ENCODE results near the gene HACD4. TPM values are rescaled to one million over a fixed set of nuclear protein-coding genes. Genes with fewer than 3 reads are reported as not detected.

The HACD4 gene
- total RNA-seq, 1 experiment from 2014 or later: 0.63 TPM

DNA sequence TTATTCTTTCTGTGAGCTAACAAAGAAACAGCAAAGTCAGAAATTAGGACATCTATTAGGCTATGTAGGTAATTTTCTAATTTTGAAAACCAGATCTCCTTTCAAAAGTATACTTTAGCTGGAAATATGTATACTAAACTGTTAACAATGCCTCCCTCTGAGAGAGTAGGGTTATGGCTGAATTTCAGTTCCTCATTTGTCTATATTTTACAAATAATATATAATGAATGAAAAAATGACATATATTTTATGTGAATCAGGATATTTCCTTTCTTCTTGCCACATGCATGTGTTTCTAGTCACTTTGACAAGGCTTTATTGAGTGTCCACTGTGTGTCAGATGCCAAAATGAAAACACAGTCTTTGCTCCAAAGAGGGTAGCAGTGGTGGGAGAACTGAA, 15.4 kb downstream of the HACD4 start:
- no peak overlapping the region for H4K8ac ChIP-seq (replicated peaks; ENCODE audit: insufficient read length, low read depth, low read length)
- H2BK12ac ChIP-seq (ENCODE audit: insufficient read length, low read depth, low read length): no peak overlapping the region
- no peak overlapping the region for H3K4me2 ChIP-seq (ENCODE audit: insufficient read depth, insufficient read length, low read length)
- H3K4me1 ChIP-seq (ENCODE audit: insufficient read depth, low read length): peaks cover 3% of the 10 kb centered on the region; the same call in 1 of the 2 replicates
- no peak overlapping the region for H4K5ac ChIP-seq (ENCODE audit: insufficient read length, low read depth, low read length)
- no peaks in the 10 kb centered on the region for H3K27me3 Mint-ChIP-seq (ENCODE audit: low read depth)
- peak overlapping the region; percentile 49 for H2BK5ac ChIP-seq (ENCODE audit: insufficient read length, low read length)
- no peaks in the 10 kb centered on the region for H3K9me3 ChIP-seq (ENCODE audit: control insufficient read depth, low read depth, low read length)
- TF ChIP-seq, protein P1, sequence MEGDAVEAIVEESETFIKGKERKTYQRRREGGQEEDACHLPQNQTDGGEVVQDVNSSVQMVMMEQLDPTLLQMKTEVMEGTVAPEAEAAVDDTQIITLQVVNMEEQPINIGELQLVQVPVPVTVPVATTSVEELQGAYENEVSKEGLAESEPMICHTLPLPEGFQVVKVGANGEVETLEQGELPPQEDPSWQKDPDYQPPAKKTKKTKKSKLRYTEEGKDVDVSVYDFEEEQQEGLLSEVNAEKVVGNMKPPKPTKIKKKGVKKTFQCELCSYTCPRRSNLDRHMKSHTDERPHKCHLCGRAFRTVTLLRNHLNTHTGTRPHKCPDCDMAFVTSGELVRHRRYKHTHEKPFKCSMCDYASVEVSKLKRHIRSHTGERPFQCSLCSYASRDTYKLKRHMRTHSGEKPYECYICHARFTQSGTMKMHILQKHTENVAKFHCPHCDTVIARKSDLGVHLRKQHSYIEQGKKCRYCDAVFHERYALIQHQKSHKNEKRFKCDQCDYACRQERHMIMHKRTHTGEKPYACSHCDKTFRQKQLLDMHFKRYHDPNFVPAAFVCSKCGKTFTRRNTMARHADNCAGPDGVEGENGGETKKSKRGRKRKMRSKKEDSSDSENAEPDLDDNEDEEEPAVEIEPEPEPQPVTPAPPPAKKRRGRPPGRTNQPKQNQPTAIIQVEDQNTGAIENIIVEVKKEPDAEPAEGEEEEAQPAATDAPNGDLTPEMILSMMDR (conservative IDR thresholded peaks at IDR 0.05): no peak
- no peaks in the 10 kb centered on the region for H4K20me1 ChIP-seq (ENCODE audit: control insufficient read depth, insufficient read depth, insufficient read length)
- no peak overlapping the region for H3K18ac ChIP-seq (ENCODE audit: insufficient read length, low read depth, low read length)
- H3K9ac ChIP-seq (ENCODE audit: extremely low read depth, insufficient read length, low read length): no peak overlapping the region
- H3K56ac ChIP-seq (ENCODE audit: insufficient read length, low read depth, low read length): no peak overlapping the region
- no peak overlapping the region for H2BK20ac ChIP-seq (ENCODE audit: low read depth, low read length, poor library complexity, severe bottlenecking)
- H3K27ac Mint-ChIP-seq: no peak overlapping the region
- no peaks in the 10 kb centered on the region for H3K79me1 ChIP-seq (ENCODE audit: insufficient read depth, low read depth, low read length, poor library complexity, severe bottlenecking)
- H3K27me3 ChIP-seq (ENCODE audit: insufficient read depth, low read length): no peaks in the 10 kb centered on the region
- H4K91ac ChIP-seq (ENCODE audit: insufficient read length, low read depth, low read length): no peak overlapping the region
- no peaks in the 10 kb centered on the region for H3K23me2 ChIP-seq (ENCODE audit: insufficient read length, low read depth, low read length, poor library complexity, severe bottlenecking)
- no peak for DNase-seq
- no peak overlapping the region for H3K4ac ChIP-seq (ENCODE audit: low read depth, low read length)
- H3K27ac ChIP-seq (ENCODE audit: insufficient read length, low read depth, low read length): no peak overlapping the region
- no peaks in the 10 kb centered on the region for H3K79me2 ChIP-seq (ENCODE audit: insufficient read depth, low read length)
- no peak overlapping the region for H3K23ac ChIP-seq (ENCODE audit: insufficient read length, low read depth, low read length)
- H2AFZ ChIP-seq (ENCODE audit: low read length): no peak overlapping the region
- H3T11ph ChIP-seq (ENCODE audit: low read length): no peak overlapping the region
- no peak overlapping the region for H3K4me3 Mint-ChIP-seq
- H2AK5ac ChIP-seq (ENCODE audit: insufficient read length, low read length): no peak overlapping the region
- no peak overlapping the region for H2BK120ac ChIP-seq (ENCODE audit: low read depth, low read length, poor library complexity, severe bottlenecking)
- 0 out of 7 replicates have a peak, but pooled peaks cover 0 to under 1% (median 0%) of the 10 kb centered on the region in 3 experiments for H3K36me3 Mint-ChIP-seq (ENCODE audit: insufficient read depth in 1 of 3, low read depth in 3 of 3)
- no peak overlapping the region for H2BK15ac ChIP-seq (ENCODE audit: low read depth, low read length)
- H3K14ac ChIP-seq (ENCODE audit: insufficient read depth, low read length): no peak overlapping the region
- no peaks in the 10 kb centered on the region for H3K9me3 Mint-ChIP-seq
- H3K4me1 Mint-ChIP-seq: peaks cover 34 to 45% of the 10 kb centered on the region in 2 experiments

Data from H9 (cell line).